IMR-90 (cell line): ENCODE results near the gene BEST1. TPM values are rescaled to one million over a fixed set of nuclear protein-coding genes. Genes with fewer than 3 reads are reported as not detected.

ENCODE experiments used
- ATAC-seq: fragments of 200-7000 bp; cut with Tn5 transposase; 2 replicates; pipeline ENCODE4 v1.9.1; 2020; ENCODE audit warnings: low read depth, mild to moderate bottlenecking, moderate library complexity
- BruUV-seq: library from RNA; stranded (reverse); fragments of 400-500 nt; replicated peaks from 2 replicates; lab custom pipeline; 2021; lab: Mats Ljungman, UMichigan
- CTCF ChIA-PET: fragments of 300-600 bp; formaldehyde crosslinking; extraction: SDS; loops from one replicate; lab custom pipeline; 2021; ENCODE audit warnings: antibody characterized with exemption; lab: Yijun Ruan, JAX
- POLR2A ChIA-PET: fragments of 300-600 bp; sonication (Branson Sonifier 250); formaldehyde crosslinking; loops from one replicate; lab custom pipeline; 2022; ENCODE audit warnings: antibody characterized with exemption; ENCODE audit not compliant: unreplicated experiment; lab: Charles Lee
- DNase-seq: peaks from one replicate; pipeline ENCODE4 v3.0.0; 2013
- H2AFZ ChIP-seq: replicated peaks from 2 replicates; pipeline ENCODE3; 2013; ENCODE audit warnings: low read length, mild to moderate bottlenecking; ENCODE audit not compliant: poor library complexity
- H2AK5ac ChIP-seq: 2 replicates; pipeline ENCODE4 v1.6.1; 2013; ENCODE audit warnings: low read depth, low read length, inconsistent platforms
- H2AK9ac ChIP-seq: replicated peaks from 2 replicates; pipeline ENCODE3; 2013; ENCODE audit warnings: mild to moderate bottlenecking, low read depth, low read length, moderate library complexity; ENCODE audit not compliant: poor library complexity
- H2BK120ac ChIP-seq: 2 replicates; pipeline ENCODE4 v1.6.1; 2013; ENCODE audit warnings: low read depth, low read length, inconsistent platforms
- H2BK15ac ChIP-seq: 3 replicates; pipeline ENCODE4 v1.6.1; 2013; ENCODE audit warnings: low read depth, low read length, inconsistent platforms
- H2BK20ac ChIP-seq: 2 replicates; pipeline ENCODE4 v1.6.1; 2013; ENCODE audit warnings: low read depth, mild to moderate bottlenecking, inconsistent platforms, low read length, moderate library complexity
- H2BK5ac ChIP-seq: 2 replicates; pipeline ENCODE4 v1.6.1; 2013; ENCODE audit warnings: mild to moderate bottlenecking, low read depth, low read length, inconsistent platforms; ENCODE audit not compliant: poor library complexity, severe bottlenecking
- H3K14ac ChIP-seq: replicated peaks from 2 replicates; pipeline ENCODE4 v1.6.1; 2013; ENCODE audit warnings: low read depth, low read length, inconsistent platforms
- H3K18ac ChIP-seq: 2 replicates; pipeline ENCODE4 v1.6.1; 2013; ENCODE audit warnings: low read depth, low read length, control low read depth
- H3K23ac ChIP-seq: 2 replicates; pipeline ENCODE4 v1.6.1; 2013; ENCODE audit warnings: low read depth, low read length, inconsistent platforms
- H3K27ac ChIP-seq: 2 replicates; pipeline ENCODE4 v1.5.1; 2013; ENCODE audit warnings: mild to moderate bottlenecking, control low read depth, low read length; ENCODE audit not compliant: insufficient read depth
- H3K27me3 ChIP-seq: 2 replicates; pipeline ENCODE4 v1.6.1; 2013; ENCODE audit warnings: low read length; ENCODE audit not compliant: control insufficient read depth, insufficient read depth
- H3K36me3 ChIP-seq: 2 replicates; pipeline ENCODE4 v1.6.1; 2013; ENCODE audit warnings: low read length, mixed read lengths; ENCODE audit not compliant: control insufficient read depth, insufficient read depth
- H3K4ac ChIP-seq: 2 replicates; pipeline ENCODE4 v1.6.1; 2013; ENCODE audit warnings: low read depth, low read length, inconsistent platforms
- H3K4me1 ChIP-seq: 2 replicates; pipeline ENCODE4 v1.6.1; 2013; ENCODE audit warnings: low read length, mixed read lengths; ENCODE audit not compliant: control insufficient read depth, insufficient read depth
- H3K4me2 ChIP-seq: 2 replicates; pipeline ENCODE4 v1.6.1; 2013; ENCODE audit warnings: low read depth, mild to moderate bottlenecking, control low read depth, low read length, moderate library complexity
- H3K4me3 ChIP-seq: 2 replicates; pipeline ENCODE4 v1.5.1; 2013; ENCODE audit warnings: low read depth, mild to moderate bottlenecking, control low read depth, low read length, moderate library complexity; ENCODE audit not compliant: insufficient read depth
- H3K56ac ChIP-seq: 2 replicates; pipeline ENCODE4 v1.6.1; 2013; ENCODE audit warnings: low read length, inconsistent platforms; ENCODE audit not compliant: insufficient read depth; ENCODE audit errors: extremely low read depth
- H3K79me1 ChIP-seq, 2 experiments: 2 replicates each; pipeline ENCODE4 v1.6.1; 2013; ENCODE audit warnings: low read length in 2 of 2, inconsistent platforms in 1 of 2, low read depth in 1 of 2
- H3K9ac ChIP-seq: 2 replicates; pipeline ENCODE4 v1.6.1; 2013; ENCODE audit warnings: low read depth, low read length, control low read depth
- H3K9me1 ChIP-seq: 2 replicates; pipeline ENCODE4 v1.6.1; 2013; ENCODE audit warnings: low read length, inconsistent platforms; ENCODE audit not compliant: insufficient read depth
- H3K9me3 ChIP-seq: 2 replicates; pipeline ENCODE4 v1.6.1; 2013; ENCODE audit warnings: low read length; ENCODE audit not compliant: control insufficient read depth, insufficient read depth
- H4K20me1 ChIP-seq: 2 replicates; pipeline ENCODE4 v1.6.1; 2013; ENCODE audit warnings: low read length, inconsistent platforms; ENCODE audit not compliant: insufficient read depth
- H4K5ac ChIP-seq: 2 replicates; pipeline ENCODE4 v1.6.1; 2013; ENCODE audit warnings: mild to moderate bottlenecking, low read depth, low read length, control low read depth
- H4K8ac ChIP-seq, 2 experiments: 2 replicates each; pipeline ENCODE4 v1.6.1; 2013; ENCODE audit warnings: low read depth in 2 of 2, low read length in 2 of 2, control low read depth in 1 of 2, inconsistent platforms in 1 of 2
- H4K91ac ChIP-seq: 2 replicates; pipeline ENCODE4 v1.6.1; 2013; ENCODE audit warnings: low read depth, low read length, inconsistent platforms; ENCODE audit not compliant: insufficient read depth
- BHLHE40 ChIP-seq: fragments of 150-350 bp; IDR thresholded peaks from 2 replicates; pipeline ENCODE4 v1.6.1; 2016; ENCODE audit warnings: mild to moderate bottlenecking, low read depth, low read length
- CEBPB ChIP-seq: IDR thresholded peaks from 2 replicates; pipeline ENCODE4 v1.6.1; 2012; ENCODE audit warnings: low read depth, low read length, improper control_type of control experiment
- CHD1 ChIP-seq: IDR thresholded peaks from 2 replicates; pipeline ENCODE4 v1.6.1; 2012; ENCODE audit warnings: low read depth, low read length, improper control_type of control experiment
- MAFK ChIP-seq: IDR thresholded peaks from 2 replicates; pipeline ENCODE4 v1.6.1; 2012; ENCODE audit warnings: low read depth, low read length, improper control_type of control experiment
- MAZ ChIP-seq: IDR thresholded peaks from 2 replicates; pipeline ENCODE4 v1.6.1; 2012; ENCODE audit warnings: low read depth, mild to moderate bottlenecking, low read length, improper control_type of control experiment, moderate library complexity, borderline replicate concordance
- MXI1 ChIP-seq: IDR thresholded peaks from 2 replicates; pipeline ENCODE4 v1.6.1; 2012; ENCODE audit warnings: low read depth, mild to moderate bottlenecking, low read length, moderate library complexity, borderline replicate concordance
- POLR2A ChIP-seq: IDR thresholded peaks from 2 replicates; pipeline ENCODE4 v1.6.1; 2012; ENCODE audit warnings: mild to moderate bottlenecking, low read depth, low read length
- RAD21 ChIP-seq: IDR thresholded peaks from 2 replicates; pipeline ENCODE4 v1.6.1; 2012; ENCODE audit warnings: low read length, improper control_type of control experiment
- RCOR1 ChIP-seq: IDR thresholded peaks from 2 replicates; pipeline ENCODE4 v1.6.1; 2012; ENCODE audit warnings: mild to moderate bottlenecking, low read length, improper control_type of control experiment; ENCODE audit not compliant: insufficient replicate concordance
- RFX5 ChIP-seq: IDR thresholded peaks from 2 replicates; pipeline ENCODE4 v1.8.0; 2012; ENCODE audit warnings: low read depth, mild to moderate bottlenecking, low read length, moderate library complexity
- SMC3 ChIP-seq: fragments of 150-350 bp; IDR thresholded peaks from 2 replicates; pipeline ENCODE4 v1.6.1; 2016; ENCODE audit warnings: low read depth, mild to moderate bottlenecking, antibody characterized with exemption, low read length, moderate library complexity
- WGBS, 2 experiments: methylation state at CpG; one replicate each; pipeline versions ENCODE4 v1.1.5 to v1.1.7; 2013; ENCODE audit warnings: missing lambda C conversion rate in 2 of 2; ENCODE audit not compliant: insufficient read length in 1 of 2; ENCODE audit errors: extremely low coverage in 2 of 2; 5-methylcytosine and 5-hydroxymethylcytosine counted together
- dilution Hi-C: fragments of 300-500 bp; cut with HindIII; formaldehyde crosslinking; loops from one replicate; pipeline ENCODE4 v1.14.3; 2018; ENCODE audit warnings: low sequenced_read_pairs; ENCODE audit not compliant: unreplicated experiment
- in situ Hi-C: fragments of 300-500 bp; cut with MboI; formaldehyde crosslinking; loops from 3 replicates; pipeline ENCODE4 v1.14.3; 2019; ENCODE audit warnings: low sequenced_read_pairs, inconsistent platforms, mixed read lengths
- intact Hi-C: fragments of 100-400 bp; cut with micrococcal nuclease; formaldehyde crosslinking; loops from 2 replicates; pipeline ENCODE4 v1.10.0; 2022
- polyA plus RNA-seq, 3 experiments: library from polyadenylated mRNA; depleted of rRNA; stranded (reverse); fragments of >200 nt; gene quantifications; 2 replicates each; pipeline ENCODE4 v1.2.3, GENCODE V29; 2012; ENCODE audit warnings: low replicate concordance in 1 of 3
- total RNA-seq: library from RNA; depleted of rRNA; stranded (reverse); fragments of >200 nt; gene quantifications from 2 replicates; pipeline ENCODE4 v1.2.3, GENCODE V29; 2012
- TF ChIP-seq, protein P1 (sequence below): fragments of 150-350 bp; IDR thresholded peaks from 2 replicates; pipeline ENCODE4 v1.6.1; 2016; ENCODE audit warnings: low read depth, mild to moderate bottlenecking, low read length, moderate library complexity, borderline replicate concordance
- TF ChIP-seq, protein P2 (sequence below): conservative IDR thresholded peaks from 2 replicates; pipeline ENCODE4 v1.5.1; 2012; ENCODE audit warnings: mild to moderate bottlenecking, low read depth, low read length, improper control_type of control experiment
- TF ChIP-seq, protein P3 (sequence below): fragments of 150-350 bp; IDR thresholded peaks from 2 replicates; pipeline ENCODE4 v1.6.1; 2017; ENCODE audit warnings: mild to moderate bottlenecking, antibody characterized with exemption, low read length, low read depth

The BEST1 gene
- total and polyA plus RNA-seq, 2 of the 4 experiments (the other 2 are of a cell fraction) = 0.90 to 1.4 TPM

DNA sequence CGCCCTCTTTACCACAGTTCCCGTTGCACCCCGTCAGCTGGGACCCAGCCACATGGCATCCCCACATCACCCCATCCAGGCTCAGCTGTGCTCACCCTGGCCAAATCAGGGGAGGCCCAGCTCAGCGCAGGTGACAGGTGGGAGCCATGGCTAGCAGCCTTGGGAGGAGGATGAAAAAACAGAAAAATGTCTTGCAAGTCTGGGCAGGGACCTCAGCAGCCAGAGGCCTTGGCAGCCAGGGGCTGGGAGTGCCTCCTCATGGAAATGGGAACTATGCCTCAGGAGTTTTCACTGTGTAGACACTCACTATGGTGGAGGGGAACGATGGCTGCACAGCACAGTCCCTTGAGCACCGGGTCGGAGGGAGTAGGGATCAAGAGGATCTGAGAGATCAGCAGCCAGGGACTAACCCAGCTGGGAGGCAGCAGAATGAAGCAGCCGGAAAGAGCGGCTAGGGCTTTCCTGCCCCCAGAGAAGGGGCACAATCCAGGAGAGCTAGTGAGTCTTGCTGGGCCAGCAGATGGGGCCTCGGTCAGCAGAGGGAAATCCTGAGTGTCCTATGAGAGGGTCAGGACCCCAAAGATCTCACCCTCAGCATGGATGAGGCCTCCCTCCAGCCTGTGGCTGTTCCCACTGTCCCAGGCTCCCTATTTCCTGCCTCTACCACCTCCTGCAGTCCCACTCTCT lies 23.5 kb downstream of the BEST1 start:
- H3K9ac ChIP-seq = peak overlapping the region; percentile 76
- H2AK5ac ChIP-seq = peak overlapping the region; percentile 96; the same call in 1 of the 2 replicates
- intact Hi-C loops = no loop called here
- peak overlapping the region; percentile 92 to 99; a peak in 3 of 4 replicates for H4K8ac ChIP-seq
- H2BK20ac ChIP-seq = peak overlapping the region; percentile 99
- peak overlapping the region; percentile 98 for H2BK5ac ChIP-seq
- no peak overlapping the region; the same call in 1 of the 2 replicates for H3K4me2 ChIP-seq
- H3K27ac ChIP-seq = peak overlapping the region; percentile 99
- H3K14ac ChIP-seq = peak overlapping the region; percentile 96
- peak overlapping the region; percentile 100; the same call in 2 of the 3 replicates for H2BK15ac ChIP-seq
- peak overlapping the region; percentile 100 for H2BK120ac ChIP-seq
- in situ Hi-C loops = no loop called here
- no peaks in the 10 kb centered on the region for H3K27me3 ChIP-seq
- H4K5ac ChIP-seq = peak overlapping the region; percentile 95
- H3K4me1 ChIP-seq = peaks cover 31% of the 10 kb centered on the region
- peaks cover 4 to 31% of the 10 kb centered on the region in 2 experiments for H3K79me1 ChIP-seq
- BruUV-seq = no TSS peak
- no peak for ATAC-seq
- peak overlapping the region; percentile 98 for H3K4ac ChIP-seq
- dilution Hi-C loops = no loop called here
- H3K36me3 ChIP-seq = no peaks in the 10 kb centered on the region
- H3K9me3 ChIP-seq = no peaks in the 10 kb centered on the region
- no peaks in the 10 kb centered on the region for H4K20me1 ChIP-seq
- CTCF ChIA-PET = interaction anchor here (1.8 to 3.3 kb wide), 2 partner anchors 26 to 108 kb away, joined by 6 to 17 read pairs; no protein-coding TSS in a partner anchor
- H2AFZ ChIP-seq = peak overlapping the region; percentile 46
- H3K4me3 ChIP-seq = no peak overlapping the region
- WGBS, 2 experiments = 69% methylated on average over 3 of the region's 10 CpGs; no CpG with 5 or more reads in 1 of the 2 experiments
- POLR2A ChIA-PET = no interaction called here
- H3K56ac ChIP-seq = 0 out of 2 replicates have a peak overlapping the region, but pooled peaks have one; percentile 96
- H2AK9ac ChIP-seq = peak overlapping the region; percentile 91
- H3K18ac ChIP-seq = peak overlapping the region; percentile 97
- peak overlapping the region; percentile 98 for H4K91ac ChIP-seq
- DNase-seq = no peak
- peaks cover 26% of the 10 kb centered on the region for H3K9me1 ChIP-seq
- H3K23ac ChIP-seq = peak overlapping the region; percentile 98; the same call in 1 of the 2 replicates
- TF ChIP-seq RFX5 (no peak), POLR2A (no peak), MAZ (no peak), MXI1 (no peak), MAFK (no peak), RCOR1 (no peak), BHLHE40 (no peak), CEBPB (no peak), SMC3 (no peak), CHD1 (no peak), RAD21 (no peak)
- TF ChIP-seq, protein P1, sequence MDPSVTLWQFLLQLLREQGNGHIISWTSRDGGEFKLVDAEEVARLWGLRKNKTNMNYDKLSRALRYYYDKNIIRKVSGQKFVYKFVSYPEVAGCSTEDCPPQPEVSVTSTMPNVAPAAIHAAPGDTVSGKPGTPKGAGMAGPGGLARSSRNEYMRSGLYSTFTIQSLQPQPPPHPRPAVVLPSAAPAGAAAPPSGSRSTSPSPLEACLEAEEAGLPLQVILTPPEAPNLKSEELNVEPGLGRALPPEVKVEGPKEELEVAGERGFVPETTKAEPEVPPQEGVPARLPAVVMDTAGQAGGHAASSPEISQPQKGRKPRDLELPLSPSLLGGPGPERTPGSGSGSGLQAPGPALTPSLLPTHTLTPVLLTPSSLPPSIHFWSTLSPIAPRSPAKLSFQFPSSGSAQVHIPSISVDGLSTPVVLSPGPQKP = no peak
- TF ChIP-seq, protein P2, sequence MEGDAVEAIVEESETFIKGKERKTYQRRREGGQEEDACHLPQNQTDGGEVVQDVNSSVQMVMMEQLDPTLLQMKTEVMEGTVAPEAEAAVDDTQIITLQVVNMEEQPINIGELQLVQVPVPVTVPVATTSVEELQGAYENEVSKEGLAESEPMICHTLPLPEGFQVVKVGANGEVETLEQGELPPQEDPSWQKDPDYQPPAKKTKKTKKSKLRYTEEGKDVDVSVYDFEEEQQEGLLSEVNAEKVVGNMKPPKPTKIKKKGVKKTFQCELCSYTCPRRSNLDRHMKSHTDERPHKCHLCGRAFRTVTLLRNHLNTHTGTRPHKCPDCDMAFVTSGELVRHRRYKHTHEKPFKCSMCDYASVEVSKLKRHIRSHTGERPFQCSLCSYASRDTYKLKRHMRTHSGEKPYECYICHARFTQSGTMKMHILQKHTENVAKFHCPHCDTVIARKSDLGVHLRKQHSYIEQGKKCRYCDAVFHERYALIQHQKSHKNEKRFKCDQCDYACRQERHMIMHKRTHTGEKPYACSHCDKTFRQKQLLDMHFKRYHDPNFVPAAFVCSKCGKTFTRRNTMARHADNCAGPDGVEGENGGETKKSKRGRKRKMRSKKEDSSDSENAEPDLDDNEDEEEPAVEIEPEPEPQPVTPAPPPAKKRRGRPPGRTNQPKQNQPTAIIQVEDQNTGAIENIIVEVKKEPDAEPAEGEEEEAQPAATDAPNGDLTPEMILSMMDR = no peak
- TF ChIP-seq, protein P3, sequence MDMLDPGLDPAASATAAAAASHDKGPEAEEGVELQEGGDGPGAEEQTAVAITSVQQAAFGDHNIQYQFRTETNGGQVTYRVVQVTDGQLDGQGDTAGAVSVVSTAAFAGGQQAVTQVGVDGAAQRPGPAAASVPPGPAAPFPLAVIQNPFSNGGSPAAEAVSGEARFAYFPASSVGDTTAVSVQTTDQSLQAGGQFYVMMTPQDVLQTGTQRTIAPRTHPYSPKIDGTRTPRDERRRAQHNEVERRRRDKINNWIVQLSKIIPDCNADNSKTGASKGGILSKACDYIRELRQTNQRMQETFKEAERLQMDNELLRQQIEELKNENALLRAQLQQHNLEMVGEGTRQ = no peak
